GM18499 (cell line): ENCODE data around the gene ENDOV.
"Not testable (repeated sequence)": the region's sequence is repeated elsewhere in the genome, so short reads cannot be mapped to it uniquely, and the experiment has no call there.

Experiments
- ATAC-seq: cut with Tn5 transposase; IDR thresholded peaks from one replicate; pipeline ENCODE4 v1.9.1; 2021; ENCODE audit warnings: moderate number of reproducible peaks; ENCODE audit not compliant: insufficient read depth, unreplicated experiment

The ENDOV gene

GRCh38 chr17:80387071-80387470, 27.9 kb upstream of the ENDOV start:
- no peak for ATAC-seq

- ATAC-seq = no peak
These were observed 26.8 kb upstream of the ENDOV start for GRCh38 chr17:80388175-80388574.

- no peak for ATAC-seq
These were observed 26.4 kb upstream of the ENDOV start for GRCh38 chr17:80388601-80389000.

- no peak for ATAC-seq
These were observed 25.7 kb upstream of the ENDOV start for GRCh38 chr17:80389011-80389995.

GRCh38 chr17:80393241-80393890, 21.6 kb upstream of the ENDOV start:
- no peak for ATAC-seq

- no peak for ATAC-seq
These were observed 21.0 kb upstream of the ENDOV start for GRCh38 chr17:80393961-80394360.

- no peak for ATAC-seq
These were observed 20.2 kb upstream of the ENDOV start for GRCh38 chr17:80394629-80395216.

- no peak for ATAC-seq
These were observed 19.4 kb upstream of the ENDOV start for GRCh38 chr17:80395402-80396151.

GRCh38 chr17:80396157-80397033, 18.6 kb upstream of the ENDOV start:
- ATAC-seq = no peak

GRCh38 chr17:80397034-80397387, 18.0 kb upstream of the ENDOV start:
- no peak for ATAC-seq

- no peak for ATAC-seq
These were observed 17.3 kb upstream of the ENDOV start for GRCh38 chr17:80397686-80398085.

GRCh38 chr17:80401086-80401485, 13.9 kb upstream of the ENDOV start:
- not testable (repeated sequence) for ATAC-seq

- not testable (repeated sequence) for ATAC-seq
These were observed 12.9 kb upstream of the ENDOV start for GRCh38 chr17:80402102-80402501.

- no peak for ATAC-seq
These were observed 12.0 kb upstream of the ENDOV start for GRCh38 chr17:80402959-80403358.

- no peak for ATAC-seq
These were observed 8.8 kb upstream of the ENDOV start for GRCh38 chr17:80406146-80406545.

- not testable (repeated sequence) for ATAC-seq
These were observed 7.0 kb upstream of the ENDOV start for GRCh38 chr17:80407917-80408316.

- ATAC-seq = no peak
These were observed 6.1 kb upstream of the ENDOV start for GRCh38 chr17:80408872-80409271.

- ATAC-seq = no peak
These were observed 5.3 kb upstream of the ENDOV start for GRCh38 chr17:80409626-80410025.

- not testable (repeated sequence) for ATAC-seq
These were observed 4.4 kb upstream of the ENDOV start for GRCh38 chr17:80410441-80411087.
